ENCODE data around the gene TMEM269. TPM values are rescaled to one million over a fixed set of nuclear protein-coding genes. Genes with fewer than 3 reads are reported as not detected.

TMEM269 gene
- total and polyA plus RNA-seq, 10 of the 15 experiments (the other 5 are each of a cell fraction or from before 2014, with no cell fraction given): 0.02 to 0.26 (median 0.06) TPM; not detected in 2

GRCh38 chr1:42765832-42766740 is 18.7 kb upstream of the TMEM269 start (continued):
- TF ChIP-seq ZSCAN29 (IDR thresholded peaks at IDR 0.05) (no peak), ZNF217 (IDR thresholded peaks at IDR 0.05) (no peak), NRF1 (conservative IDR thresholded peaks at IDR 0.05; ENCODE audit: low read depth, low read length) (no peak), HSF1 (IDR thresholded peaks at IDR 0.05; ENCODE audit: low read depth, low read length) (no peak), POLR2A (IDR thresholded peaks at IDR 0.05; ENCODE audit: low read depth, low read length) (no peak), POLR2AphosphoS2 (IDR thresholded peaks at IDR 0.05; ENCODE audit: low read depth, low read length) (no peak), NKRF (conservative IDR thresholded peaks at IDR 0.05) (no peak), IKZF2 (IDR thresholded peaks at IDR 0.05) (peak; percentile 62 to 70), HDAC6 (IDR thresholded peaks at IDR 0.05; ENCODE audit: unreplicated experiment) (no peak), SMC3 (IDR thresholded peaks at IDR 0.05; ENCODE audit: borderline replicate concordance, low read length) (no peak), FOXK2 (IDR thresholded peaks at IDR 0.05) (no peak), ZBTB4 (CRISPR knock-in tag; IDR thresholded peaks at IDR 0.05) (no peak), TARDBP (IDR thresholded peaks at IDR 0.05; ENCODE audit: borderline replicate concordance) (no peak), NR2F1 (conservative IDR thresholded peaks at IDR 0.05) (0 out of 2 replicates have a peak, but pooled peaks have one; percentile 27), KDM1A (IDR thresholded peaks at IDR 0.05; ENCODE audit: borderline replicate concordance) (no peak), HCFC1 (IDR thresholded peaks at IDR 0.05; ENCODE audit: low read length) (no peak), EP300 (IDR thresholded peaks at IDR 0.05; ENCODE audit: borderline replicate concordance in 1 of 2, control insufficient read depth in 1 of 2, low read depth in 2 of 2, low read length in 2 of 2) (no peak), SIN3A (IDR thresholded peaks at IDR 0.05; ENCODE audit: low read depth, low read length) (0 out of 2 replicates have a peak, but pooled peaks have one; percentile 9), ZNF687 (IDR thresholded peaks at IDR 0.05) (0 out of 2 replicates have a peak, but pooled peaks have one; percentile 43), SP1 (IDR thresholded peaks at IDR 0.05; ENCODE audit: low read depth, low read length) (no peak)

Measured in GM12878 (cell line).